HG02610 (cell line): ENCODE data around the gene SNRPD3.

Experiments used
- ATAC-seq: cut with Tn5 transposase; IDR thresholded peaks from one replicate; pipeline ENCODE4 v1.9.1; 2021; ENCODE audit warnings: mild to moderate bottlenecking, moderate library complexity; ENCODE audit not compliant: unreplicated experiment

Gene SNRPD3

DNA sequence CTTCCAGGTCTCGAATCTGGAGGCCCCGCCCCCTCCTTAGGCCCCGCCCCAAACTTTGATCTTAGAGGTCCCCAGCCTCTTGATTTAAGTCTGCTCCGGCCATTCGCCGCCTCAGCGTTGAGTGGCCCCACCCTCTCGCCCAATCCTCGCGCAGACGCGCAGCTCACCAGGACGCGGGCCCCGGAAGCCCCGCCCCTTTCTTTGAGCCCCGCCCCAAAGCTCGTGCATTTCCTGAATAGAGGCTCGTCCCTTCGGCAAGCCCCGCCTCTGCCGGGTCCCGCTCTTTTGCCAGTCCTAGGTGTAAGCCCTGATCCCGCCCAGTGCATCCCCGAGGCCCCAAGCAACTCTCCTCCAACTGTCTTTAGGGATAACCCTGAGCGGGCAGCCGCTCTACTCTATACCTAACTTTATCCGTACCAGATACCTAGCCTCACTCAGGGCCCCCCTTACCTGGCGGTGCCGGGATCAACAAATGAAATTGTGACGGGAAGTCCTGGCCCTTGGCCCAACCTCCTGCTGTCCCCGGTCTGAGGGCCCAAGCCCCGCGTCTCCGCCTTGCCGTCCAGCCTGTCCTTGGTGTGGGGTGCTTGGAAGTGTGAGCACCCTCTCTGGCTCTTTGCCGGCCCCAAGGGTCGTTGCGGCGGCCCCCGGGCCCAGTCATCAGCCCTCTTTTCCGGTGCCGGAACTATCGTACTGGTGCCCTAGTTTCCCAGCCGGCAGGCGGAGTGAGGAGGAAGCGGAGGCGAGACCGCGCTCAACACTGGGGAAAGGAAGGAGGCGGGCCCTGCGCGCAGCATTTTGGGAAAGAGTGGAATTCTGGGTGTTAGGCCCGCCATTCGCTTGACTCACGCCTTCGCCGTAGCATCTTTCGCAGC is at the start of gene SNRPD3:
Gene SNRPD3, plus strand, starts transcription at position 835 of the 875 bp plus-strand sequence. CDS start 1,676 bp downstream, outside the sequence.
- peak; percentile 67 for ATAC-seq

GRCh38 chr22:24506802-24507438 is 48.9 kb upstream of the SNRPD3 start:
- no peak for ATAC-seq

GRCh38 chr22:24507716-24508115 is 48.1 kb upstream of the SNRPD3 start:
- no peak for ATAC-seq

DNA sequence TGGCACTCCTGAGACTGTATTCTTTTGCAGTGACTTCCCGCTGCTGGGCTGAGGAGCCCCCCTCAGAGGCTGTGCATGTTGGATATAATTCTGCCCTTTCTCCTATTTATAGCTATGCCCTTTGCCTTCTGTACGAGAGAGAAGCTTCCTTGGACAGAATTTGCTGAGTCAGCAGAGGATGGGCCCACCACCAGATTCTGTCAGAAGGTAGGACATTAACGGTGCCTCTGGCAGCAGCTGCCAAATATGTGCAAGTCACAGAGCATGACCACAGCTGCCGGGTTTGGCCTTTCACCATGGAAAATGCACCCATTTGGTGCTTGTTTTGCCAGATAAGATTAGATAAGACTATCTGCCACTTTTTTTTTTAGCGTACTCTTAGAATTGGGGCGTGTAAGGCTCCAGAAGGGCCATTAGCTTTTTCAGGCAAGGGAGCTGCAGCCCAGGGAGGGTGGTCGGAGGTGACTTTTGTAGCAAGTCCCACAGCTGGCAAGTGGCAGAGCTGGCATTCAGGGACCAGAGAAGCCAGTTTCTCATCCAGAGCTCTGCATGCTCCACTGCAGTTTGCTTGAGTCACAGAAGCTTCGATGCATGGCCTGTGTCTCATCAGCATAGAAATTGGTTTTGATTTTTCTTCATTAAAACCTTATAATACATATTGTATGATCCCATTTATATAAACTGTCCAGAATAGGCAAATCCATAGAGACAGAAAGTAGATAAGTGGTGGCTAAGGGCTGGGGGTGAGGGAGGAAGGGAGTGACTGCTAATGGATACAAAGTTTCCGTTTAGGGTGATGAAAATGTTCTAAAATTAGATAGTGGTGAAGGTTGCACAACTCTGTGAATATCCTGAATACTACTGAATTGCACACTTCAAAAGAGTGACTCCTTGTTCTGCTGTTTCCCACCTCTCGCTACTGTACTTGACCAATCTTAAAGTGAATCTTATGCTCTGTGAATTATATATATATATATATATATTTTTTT is 44.9 kb upstream of the SNRPD3 start:
- ATAC-seq = no peak

- ATAC-seq = no peak
These were observed 43.8 kb upstream of the SNRPD3 start for GRCh38 chr22:24512043-24512442.

DNA sequence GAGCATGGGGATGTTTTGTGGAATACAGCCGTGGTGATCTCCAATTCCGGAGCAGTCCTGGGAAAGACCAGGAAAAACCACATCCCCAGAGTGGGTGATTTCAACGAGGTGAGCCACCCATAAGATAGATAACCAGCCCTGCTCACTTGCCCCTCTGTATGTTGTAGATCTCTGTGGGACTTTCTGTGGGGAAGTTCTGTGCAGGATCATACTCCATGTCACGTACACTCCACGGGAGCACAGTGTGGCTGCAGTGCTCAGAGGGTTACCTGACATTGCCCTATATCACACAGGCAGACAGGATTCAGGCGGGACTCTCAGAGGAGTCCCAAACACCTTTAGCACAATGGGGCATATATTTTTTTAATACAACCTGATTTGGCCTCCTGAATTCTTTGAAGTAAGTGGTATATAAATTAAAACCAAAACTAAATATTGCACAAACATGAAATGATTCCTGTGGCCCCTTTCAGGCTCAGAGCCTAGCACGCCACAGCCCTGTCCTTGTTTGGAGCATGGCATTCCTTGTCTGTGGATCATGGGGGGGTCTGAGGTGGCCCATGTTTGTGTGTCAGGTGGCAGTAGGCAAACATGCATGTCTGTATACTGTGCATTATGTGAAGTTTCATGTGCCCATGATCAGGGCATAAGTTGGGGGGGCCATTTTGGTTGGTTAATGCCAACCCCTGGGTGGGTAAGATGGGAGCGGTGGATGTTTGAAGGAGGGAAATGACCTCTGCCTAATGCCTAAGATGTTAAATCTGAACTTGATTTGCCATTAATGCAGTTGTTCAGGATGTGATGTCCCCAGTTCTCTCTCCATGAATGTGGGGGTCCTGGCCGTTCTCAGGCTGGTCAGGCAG is 42.2 kb upstream of the SNRPD3 start:
- no peak for ATAC-seq

GRCh38 chr22:24514241-24515026 is 41.4 kb upstream of the SNRPD3 start:
- ATAC-seq = peak; percentile 47

DNA sequence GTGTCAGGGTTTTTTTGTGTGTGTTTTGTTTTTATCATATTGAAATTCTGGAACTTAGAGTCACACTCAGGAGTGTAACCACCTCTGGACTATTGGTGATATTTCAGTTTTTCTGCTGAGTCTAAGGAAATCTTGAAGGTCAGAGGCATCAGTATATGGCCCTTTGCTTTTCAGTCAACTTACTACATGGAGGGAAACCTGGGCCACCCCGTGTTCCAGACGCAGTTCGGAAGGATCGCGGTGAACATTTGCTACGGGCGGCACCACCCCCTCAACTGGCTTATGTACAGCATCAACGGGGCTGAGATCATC is 40.8 kb upstream of the SNRPD3 start:
- ATAC-seq = no peak

DNA sequence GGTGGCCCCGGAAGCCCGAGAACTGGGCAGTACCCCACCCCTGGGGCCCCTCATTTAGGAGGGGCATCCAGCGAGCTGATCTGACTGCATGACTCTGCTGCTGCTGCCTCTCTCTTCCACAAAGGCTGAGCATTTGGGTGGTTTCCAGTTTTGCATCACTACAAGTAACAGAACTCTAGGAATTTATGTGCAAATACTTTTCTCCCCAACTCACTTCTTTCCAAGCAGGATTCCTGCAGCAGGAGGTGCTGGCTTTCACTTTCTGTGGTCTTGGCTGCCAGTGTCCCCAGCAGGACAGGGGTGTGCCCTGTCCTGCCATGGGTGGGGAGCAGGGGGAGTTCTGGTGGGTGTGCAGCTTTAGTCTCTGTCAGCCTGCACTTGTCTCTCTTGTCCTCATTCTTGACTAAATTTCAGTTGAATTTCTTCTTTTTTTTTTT is 39.5 kb upstream of the SNRPD3 start:
- ATAC-seq = no peak

GRCh38 chr22:24517446-24517845 is 38.4 kb upstream of the SNRPD3 start:
- ATAC-seq = no peak

GRCh38 chr22:24518228-24518627 is 37.6 kb upstream of the SNRPD3 start:
- no peak for ATAC-seq

DNA sequence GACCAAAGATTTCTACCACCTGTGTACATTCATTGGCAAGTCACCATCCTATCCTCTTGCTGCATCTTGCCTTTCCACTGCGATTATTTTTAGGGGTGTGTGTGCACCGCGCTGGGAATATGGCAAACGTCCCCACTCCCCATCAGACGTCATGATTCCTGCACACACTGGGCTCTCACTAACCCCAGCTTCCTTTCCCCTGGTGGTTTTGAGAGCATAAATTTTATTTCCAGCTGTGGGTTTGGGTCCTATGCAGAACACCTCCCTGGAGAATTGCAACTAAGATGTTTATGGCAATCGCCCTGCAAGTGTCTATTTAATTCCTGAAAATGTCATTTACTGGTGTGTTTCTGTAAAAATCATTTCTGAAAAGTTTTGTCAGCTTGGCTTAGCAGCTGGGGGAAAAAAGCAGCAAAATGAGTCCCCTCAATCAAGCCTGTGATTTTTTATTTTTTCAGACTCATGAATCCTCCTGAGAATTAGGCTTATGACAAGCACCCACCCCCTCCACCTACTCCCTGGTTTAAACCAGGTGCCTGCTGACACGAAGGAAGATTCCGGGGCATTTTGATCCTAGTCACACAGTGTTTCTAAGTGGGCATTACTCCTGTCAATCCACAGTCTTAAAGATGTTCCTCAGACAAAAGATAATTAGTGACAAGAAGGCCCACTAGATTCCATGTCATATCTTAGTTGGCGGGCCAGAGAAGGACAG is 36.9 kb upstream of the SNRPD3 start:
- ATAC-seq = no peak

DNA sequence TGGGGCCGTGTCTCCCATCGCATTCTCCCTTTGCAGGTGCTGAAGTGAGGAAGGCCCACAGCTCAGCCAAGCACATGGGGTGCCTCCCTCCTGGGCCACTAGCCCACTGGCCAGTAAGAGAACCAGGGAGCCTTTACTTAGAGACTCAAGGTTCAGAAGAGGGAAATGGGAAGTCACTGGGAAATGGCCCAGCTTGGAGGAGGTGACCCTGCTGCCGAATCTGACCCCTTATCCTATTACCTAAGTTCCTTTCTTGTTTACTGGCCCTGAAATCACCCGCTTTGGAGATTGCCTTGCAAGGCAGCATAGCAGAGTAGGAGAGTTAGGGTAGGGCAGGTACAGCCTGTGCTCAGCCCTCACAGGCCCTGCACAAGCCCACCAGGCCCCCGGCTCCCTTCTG is 36.3 kb upstream of the SNRPD3 start:
- ATAC-seq = no peak

DNA sequence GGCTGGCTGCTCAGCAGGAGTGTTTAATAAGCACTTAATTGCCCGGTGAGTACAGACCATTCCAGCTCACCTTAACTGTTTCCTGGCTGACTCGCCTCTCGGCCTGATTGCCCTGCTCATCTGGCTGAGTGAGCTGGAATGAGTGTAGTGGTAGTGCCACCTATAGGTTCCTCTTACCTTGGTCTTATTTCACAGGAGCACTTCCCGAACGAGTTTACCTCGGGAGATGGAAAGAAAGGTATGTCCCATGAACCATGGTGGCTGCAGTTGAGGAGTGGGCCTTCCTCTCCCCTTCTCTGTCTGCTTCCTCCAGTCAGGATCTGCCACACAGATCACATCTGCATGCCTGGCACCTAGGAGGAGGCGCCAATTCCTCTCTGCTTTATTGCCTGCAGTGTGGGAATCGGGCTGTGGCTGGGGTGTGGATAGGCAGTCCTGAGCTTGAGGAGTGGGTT is 34.0 kb upstream of the SNRPD3 start:
- ATAC-seq = no peak

DNA sequence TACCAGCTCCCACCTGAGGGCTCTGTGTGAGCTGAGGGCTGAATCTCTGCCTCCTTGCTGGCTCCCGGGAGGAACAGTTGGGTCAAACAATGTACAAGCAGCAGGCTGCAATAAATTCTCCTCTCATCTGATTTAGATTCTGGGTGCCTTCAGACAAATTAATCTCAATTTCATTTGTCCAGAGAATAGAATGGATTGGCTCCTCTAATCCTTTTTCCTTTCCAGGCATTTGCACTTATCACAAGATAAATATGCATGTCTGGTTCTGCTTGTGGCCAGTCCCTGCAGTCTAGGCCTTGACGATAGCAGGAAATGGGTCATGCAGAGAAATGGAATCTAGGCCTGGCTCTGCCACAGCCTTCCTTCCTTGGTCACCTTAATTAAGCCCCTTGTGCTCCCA is 31.9 kb upstream of the SNRPD3 start:
- no peak for ATAC-seq

DNA sequence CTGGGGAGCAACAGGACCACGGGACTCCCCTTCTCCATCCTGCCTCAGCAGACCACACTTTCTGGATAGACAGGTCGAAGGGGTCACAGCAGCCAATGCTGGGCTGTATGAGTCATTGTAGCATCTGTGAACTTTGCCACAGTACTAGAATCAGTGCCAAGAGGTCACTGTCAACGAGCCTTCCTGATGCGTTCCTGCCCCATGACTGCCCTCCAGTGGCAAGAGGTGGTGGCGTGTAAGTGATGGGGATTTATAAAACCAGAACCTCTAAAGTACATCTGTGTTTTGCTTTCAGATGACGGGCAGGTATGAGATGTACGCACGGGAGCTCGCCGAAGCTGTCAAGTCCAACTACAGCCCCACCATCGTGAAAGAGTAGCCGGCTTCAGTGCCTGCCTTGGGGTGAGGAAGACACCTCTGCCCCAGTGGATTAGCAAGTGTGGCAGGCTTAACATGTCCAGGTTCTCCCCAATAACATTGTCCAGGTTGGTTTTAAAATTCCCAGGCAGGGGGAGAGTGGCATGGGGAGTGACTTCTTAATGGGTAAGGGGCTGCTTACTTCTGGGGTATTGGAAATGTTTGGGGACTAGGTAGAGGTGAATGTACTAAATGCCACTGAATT is 30.3 kb upstream of the SNRPD3 start:
- ATAC-seq = peak; percentile 72

DNA sequence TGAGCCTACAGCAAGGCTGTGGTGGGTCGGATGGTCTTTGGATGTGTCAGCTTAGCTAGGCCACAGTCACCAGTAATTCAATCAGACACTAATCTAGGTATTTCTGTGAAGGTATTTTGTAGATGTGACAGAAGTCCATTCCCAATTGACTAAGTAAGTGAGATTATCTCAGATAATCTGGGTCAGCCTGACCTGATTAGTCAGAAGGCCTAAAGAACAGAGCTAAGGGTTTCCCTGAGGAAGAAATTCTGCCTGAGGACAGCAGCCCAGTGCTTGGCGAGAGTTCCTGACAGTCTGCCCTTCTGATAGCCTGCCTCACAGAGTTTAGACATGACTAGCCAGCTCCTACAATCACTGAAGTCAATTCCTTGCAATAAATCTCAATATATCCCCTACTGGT is 29.6 kb upstream of the SNRPD3 start:
- ATAC-seq = no peak

DNA sequence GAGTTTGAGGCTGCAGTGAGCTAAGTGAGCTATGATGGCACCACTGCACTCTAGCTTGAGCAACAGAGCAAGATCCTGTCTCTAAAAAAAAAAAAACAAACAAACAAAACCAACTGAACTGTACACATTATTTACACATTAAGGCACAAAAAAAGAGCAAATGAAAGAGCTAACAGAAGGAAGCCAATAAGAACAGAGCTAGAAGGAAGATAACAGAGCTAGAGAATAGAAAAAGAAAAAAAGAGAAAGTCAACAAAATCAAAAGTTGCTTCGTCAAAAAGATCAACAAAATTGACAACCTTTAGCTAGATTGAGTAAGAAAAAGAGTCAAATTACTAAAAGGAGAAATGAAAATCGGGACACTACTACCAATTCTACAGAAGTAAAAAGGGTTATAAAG is 25.9 kb upstream of the SNRPD3 start:
- ATAC-seq = no peak
